LoVo (cell line): ENCODE measurements around the gene ANTXR2.
"Not testable (repeated sequence)": the region's sequence is repeated elsewhere in the genome, so short reads cannot be mapped to it uniquely, and the experiment has no call there.

Source experiments
- DNase-seq: peaks from one replicate; pipeline ENCODE4 v3.0.0-alpha.2; 2016; ENCODE audit warnings: low spot score

Gene ANTXR2

DNA sequence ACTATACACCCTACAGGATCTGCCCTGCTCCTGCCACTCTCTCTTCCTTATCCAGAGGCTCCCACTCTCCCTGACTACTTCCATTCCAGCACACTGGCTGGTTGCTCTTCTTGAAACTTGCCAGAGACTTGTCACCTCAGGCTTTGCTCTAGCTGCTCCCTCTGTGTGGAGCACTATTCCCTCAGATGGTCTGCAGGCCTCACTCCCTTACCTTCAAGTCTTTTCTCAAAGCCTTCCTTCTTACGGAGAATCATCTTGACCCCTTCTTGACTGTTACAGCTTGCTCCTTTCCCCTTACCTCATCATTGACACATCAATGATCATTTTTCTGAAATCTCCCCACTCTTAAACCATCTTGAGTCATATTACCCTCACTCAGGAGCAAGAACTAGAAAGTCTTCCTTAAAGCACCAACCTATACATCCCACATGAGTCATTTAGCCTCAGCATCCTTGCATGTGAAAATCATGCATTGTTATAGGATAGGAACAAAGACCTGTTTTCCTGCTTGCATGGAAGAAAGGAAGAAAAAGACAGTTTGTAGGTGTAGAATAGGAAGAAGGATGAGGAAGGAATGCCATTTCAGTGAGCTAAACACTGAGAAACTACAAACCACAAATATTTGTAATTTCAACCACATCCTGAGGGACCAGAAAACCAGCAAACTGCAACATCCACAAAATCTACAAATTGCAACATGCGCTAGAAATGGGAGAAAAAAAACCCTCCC, 55.7 kb downstream of the ANTXR2 start:
- no peak for DNase-seq

GRCh38 chr4:80016506-80016905, 56.5 kb downstream of the ANTXR2 start:
- DNase-seq: no peak

GRCh38 chr4:80015407-80016189, 57.4 kb downstream of the ANTXR2 start:
- no peak for DNase-seq

DNA sequence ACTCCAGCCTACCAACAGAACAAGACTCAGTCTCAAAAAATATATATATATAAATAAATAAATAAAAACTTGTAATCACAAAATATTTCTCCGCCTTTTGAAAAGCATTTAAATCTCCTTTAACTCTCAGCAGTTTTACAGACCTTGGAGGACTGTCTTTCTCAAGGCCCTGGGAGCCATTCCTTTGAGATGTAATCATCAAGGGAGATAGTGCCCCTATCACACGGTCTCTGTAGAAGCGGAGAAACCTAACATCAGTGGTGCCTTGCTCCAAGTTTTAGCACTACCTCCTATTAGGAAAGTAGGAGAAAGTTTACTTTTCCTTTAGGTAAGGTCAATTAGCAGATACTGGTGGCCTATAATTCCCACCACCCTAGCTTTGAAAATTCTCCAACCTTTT, 58.5 kb downstream of the ANTXR2 start:
- DNase-seq: no peak

GRCh38 chr4:80012291-80012690, 60.7 kb downstream of the ANTXR2 start:
- no peak for DNase-seq

DNA sequence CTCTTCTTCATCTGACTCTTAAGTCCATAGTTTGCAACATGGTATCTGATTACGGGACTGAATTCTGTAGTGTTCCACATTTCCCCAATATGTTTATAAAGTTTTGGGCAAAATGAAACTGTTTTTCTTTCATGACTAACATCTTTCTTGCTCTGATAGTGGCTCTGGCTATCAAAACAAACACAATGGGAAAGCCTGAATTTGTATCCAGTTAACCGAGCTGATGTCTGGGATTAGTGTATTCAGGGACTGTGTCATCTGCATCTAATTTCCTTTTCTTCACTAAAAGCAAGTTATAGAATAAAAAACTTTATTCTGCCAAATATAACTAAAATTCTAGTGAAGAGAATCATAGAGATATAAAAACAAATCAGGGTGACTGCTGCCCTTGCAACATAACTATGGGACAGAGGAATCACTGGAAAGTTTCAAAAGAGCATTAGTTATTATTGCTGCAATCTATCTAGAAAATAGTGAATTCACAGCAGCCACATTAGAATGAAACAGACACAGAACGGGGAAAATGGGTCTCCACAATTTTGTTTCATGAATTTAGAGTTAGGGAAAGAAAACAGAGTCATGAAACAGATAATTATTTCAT, 61.3 kb downstream of the ANTXR2 start:
- no peak for DNase-seq

DNA sequence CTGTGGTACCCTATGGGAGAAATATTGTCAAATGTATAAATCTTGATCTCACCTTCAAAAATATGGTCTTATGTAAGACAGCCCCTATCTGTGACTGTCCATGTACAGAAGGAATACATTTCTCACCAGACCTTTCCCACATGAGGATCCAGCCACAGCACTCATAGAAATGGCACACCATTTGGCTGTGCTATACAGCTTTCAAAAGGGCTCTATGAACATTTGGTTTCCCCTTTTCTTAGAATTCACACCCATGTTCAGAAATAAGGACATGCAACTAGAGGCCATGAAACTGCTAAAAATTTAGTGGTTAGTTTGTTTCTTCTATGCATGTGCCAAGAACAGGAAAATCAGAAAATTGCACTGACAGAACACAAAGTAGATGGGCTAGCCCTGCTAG, 62.7 kb downstream of the ANTXR2 start:
- no peak for DNase-seq

DNA sequence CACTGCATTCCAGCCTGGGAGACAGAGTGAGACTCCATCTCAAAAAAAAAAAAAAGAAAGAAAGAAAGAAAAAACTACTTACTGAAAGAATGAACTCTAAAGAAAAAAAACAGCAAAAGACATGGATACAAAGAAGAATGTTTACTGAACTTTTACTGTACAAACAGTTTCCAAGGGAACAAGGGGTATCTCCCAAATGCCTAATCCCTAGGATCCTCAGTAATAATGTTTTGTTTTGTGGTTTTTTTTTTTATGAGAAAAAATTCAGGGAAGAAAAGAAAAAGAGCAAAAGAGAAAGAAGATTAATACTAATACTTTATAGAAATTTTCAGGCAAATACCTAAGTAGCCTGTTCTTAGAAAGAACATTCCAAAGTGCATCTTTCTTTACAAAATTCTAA, 63.2 kb downstream of the ANTXR2 start:
- DNase-seq: no peak

GRCh38 chr4:80008971-80009370, 64.1 kb downstream of the ANTXR2 start:
- no peak for DNase-seq

GRCh38 chr4:80008351-80008750, 64.7 kb downstream of the ANTXR2 start:
- no peak for DNase-seq

DNA sequence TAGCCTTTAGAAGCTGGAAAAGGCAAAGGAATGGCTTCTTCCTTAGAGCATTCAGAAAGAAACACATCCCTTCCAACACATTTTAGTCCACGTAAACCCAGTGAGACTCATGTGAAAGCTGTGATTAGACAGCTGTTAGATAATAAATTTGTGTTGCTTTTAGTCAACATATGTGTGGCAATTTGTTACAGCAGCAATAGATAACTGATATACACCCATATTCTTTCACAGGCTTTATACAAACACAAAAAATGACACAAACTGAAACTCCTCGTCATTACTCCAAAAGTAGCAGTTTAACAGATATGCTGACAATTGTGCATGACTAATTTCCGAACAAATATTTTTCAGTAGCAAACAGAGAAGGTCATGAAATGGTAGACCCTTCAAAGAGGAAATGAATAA, 65.3 kb downstream of the ANTXR2 start:
- no peak for DNase-seq

DNA sequence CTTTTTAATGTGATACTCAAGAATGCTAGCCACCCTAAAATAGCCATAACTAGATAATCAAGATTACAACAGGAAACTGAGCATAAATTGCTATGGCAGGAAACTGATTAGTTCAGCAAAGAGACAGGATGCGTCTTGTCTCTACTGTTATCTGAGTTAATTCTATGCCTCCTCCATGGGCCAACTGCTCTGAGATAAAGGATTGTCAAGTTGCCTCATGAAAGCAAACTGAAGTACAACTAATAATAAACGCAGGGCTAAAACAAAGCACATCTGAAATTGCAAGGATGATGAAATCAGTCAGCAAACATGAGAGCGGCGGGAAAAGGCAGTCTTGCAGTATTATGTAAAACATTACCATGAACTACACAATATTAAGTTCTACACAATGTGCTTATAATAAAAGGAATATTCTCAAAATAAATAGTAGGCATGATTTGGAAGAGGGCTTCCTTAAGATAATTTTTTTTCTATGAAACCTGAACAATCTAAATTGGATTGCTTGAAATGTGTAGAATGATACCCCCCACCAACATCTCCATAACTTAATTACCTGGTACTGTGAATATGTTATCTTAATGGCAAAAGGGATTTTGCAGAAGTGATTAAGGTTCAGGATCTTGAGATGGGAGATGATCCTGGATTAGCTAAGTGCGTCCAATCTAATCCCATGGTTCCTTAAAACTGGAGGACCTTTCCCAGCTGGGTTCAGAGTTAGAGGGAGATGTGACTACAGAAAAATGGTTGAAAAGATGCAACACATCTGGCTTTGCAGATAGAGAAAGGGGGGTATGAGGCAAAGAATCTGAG, 65.9 kb downstream of the ANTXR2 start:
- DNase-seq: no peak

DNA sequence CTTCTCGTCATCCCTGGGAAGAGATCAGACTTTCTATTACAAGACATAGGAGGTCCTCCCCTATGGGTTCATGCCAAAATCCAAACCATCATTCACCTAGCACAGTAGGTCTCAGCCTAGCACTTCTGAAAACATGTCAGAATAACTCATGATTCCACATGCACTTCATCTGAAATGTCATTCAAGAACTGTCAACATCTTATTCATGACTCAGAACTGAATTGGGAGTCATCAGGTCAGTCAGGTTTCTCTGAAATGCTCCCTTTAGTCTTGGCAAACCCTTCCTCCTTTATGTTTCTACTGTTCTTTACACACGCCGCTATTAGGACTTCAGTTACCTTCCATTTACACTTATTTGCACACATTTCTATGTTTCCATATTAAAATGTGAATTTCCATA, 67.2 kb downstream of the ANTXR2 start:
- no peak for DNase-seq

- DNase-seq: no peak
These were observed 68.7 kb downstream of the ANTXR2 start for GRCh38 chr4:80004319-80004718.

- DNase-seq: not testable (repeated sequence)
These were observed 70.5 kb downstream of the ANTXR2 start for GRCh38 chr4:80002559-80002958.

- DNase-seq: not testable (repeated sequence)
These were observed 74.0 kb downstream of the ANTXR2 start for GRCh38 chr4:79999048-79999447.

DNA sequence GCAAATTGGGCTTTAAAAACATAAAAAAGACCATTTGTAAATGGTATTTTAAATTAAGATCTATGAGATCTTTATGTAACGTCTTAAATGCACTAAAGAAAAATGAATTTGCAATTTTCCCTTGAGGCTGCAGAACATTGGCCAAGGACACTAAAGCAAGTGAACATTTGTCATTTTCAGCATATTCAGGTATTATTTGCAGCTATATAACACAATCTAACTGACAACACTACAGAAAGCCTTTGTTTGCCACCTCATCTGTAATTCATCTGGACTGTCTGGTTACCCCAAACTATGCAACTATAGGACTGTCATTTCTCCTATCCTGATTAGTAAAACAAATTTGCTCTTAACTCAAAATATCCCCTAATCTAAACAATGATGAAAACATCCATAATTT, 74.8 kb downstream of the ANTXR2 start:
- no peak for DNase-seq

- DNase-seq: no peak
These were observed 76.2 kb downstream of the ANTXR2 start for GRCh38 chr4:79996851-79997250.

GRCh38 chr4:79993476-79993875, 79.6 kb downstream of the ANTXR2 start:
- DNase-seq: no peak

DNA sequence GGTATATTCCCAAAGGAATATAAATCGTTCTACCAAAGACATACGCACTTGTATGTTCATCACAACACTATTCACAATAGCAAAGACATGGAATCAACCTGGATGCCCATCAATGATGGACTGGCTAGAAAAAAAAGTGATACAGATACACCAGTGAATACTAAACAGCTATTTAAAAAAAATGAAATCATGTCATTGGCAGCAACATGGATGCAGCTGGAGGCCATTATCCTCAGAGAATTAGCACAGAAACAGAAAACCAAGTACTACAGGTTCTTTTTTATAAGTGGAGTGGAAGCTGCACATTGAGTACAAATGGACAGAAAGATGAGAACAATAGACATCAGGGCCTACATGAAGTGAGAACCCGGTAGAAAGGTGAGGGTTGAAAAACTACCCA, 81.4 kb downstream of the ANTXR2 start:
- no peak for DNase-seq

- DNase-seq: not testable (repeated sequence)
These were observed 81.9 kb downstream of the ANTXR2 start for GRCh38 chr4:79991100-79991499.

DNA sequence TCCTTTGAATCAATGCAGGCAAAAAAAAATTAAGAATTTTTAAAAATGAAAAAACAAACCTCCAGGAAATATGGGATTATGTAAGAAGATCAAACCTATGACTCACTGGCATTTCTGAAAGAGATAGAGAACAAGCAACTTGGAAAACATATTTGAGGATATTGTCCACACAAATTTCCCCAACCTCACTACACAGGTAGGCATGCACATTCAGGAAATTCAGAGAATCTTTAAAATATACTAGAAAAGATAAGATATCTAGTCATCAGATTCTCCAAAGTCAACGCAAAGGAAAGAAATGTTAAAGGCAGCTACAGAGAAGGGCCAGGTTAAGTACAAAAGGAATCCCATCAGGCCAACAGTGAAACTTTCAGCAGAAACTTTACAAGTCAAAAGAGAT, 85.6 kb downstream of the ANTXR2 start:
- no peak for DNase-seq
